ENCODE data around the gene ZIC4. TPM values are rescaled to one million over a fixed set of nuclear protein-coding genes. Genes with fewer than 3 reads are reported as not detected.

ZIC4 gene
- total and polyA plus RNA-seq, 4 donors, result 0.06 TPM; not detected in 3

GRCh38 chr3:147355084-147355752 is 51.1 kb downstream of the ZIC4 start:
- no peak overlapping the region for H3K27ac ChIP-seq (ENCODE audit: low read depth in 1 of 2, low read length in 2 of 2)
- H3K9ac ChIP-seq (ENCODE audit: low read depth in 1 of 2, low read length in 2 of 2), result no peak overlapping the region
- no peak overlapping the region for H3K4me3 ChIP-seq (ENCODE audit: low read depth in 1 of 3, low read length in 3 of 3)
- H3K4me1 ChIP-seq (ENCODE audit: control insufficient read depth in 4 of 4, insufficient read depth in 4 of 4, low read length in 3 of 4), result no peaks in the 10 kb centered on the region
- TF ChIP-seq GABPA (IDR thresholded peaks at IDR 0.05 in 1 of 2, conservative IDR thresholded peaks at IDR 0.05 in 1 of 2) (no peak), ATF3 (IDR thresholded peaks at IDR 0.05) (no peak), FOXA2 (IDR thresholded peaks at IDR 0.05) (no peak), ZBTB33 (IDR thresholded peaks at IDR 0.05) (no peak)
- 7% methylated on average over 18 of the region's 18 CpGs for WGBS
- H3K9me3 ChIP-seq (ENCODE audit: control insufficient read depth in 4 of 4, low read length in 3 of 4), result peaks cover 0 to 4% (median 0%) of the 10 kb centered on the region in 4 donors
- H3K27me3 ChIP-seq (ENCODE audit: control insufficient read depth in 4 of 4, insufficient read depth in 4 of 4, low read length in 3 of 4), result peaks cover 1 to 46% (median 21%) of the 10 kb centered on the region in 4 donors
- no peak for DNase-seq (ENCODE audit: low spot score)
- H3K36me3 ChIP-seq (ENCODE audit: control insufficient read depth in 4 of 4, insufficient read depth in 3 of 4, low read depth in 1 of 4, low read length in 3 of 4), result no peaks in the 10 kb centered on the region

GRCh38 chr3:147354623-147355022 is 51.7 kb downstream of the ZIC4 start:
- 9% methylated on average over 19 of the region's 19 CpGs for WGBS
- no peak overlapping the region for H3K4me3 ChIP-seq (ENCODE audit: low read depth in 1 of 3, low read length in 3 of 3)
- TF ChIP-seq YY1 (IDR thresholded peaks at IDR 0.05), result no peak
- H3K9ac ChIP-seq (ENCODE audit: low read depth in 1 of 2, low read length in 2 of 2), result no peak overlapping the region
- H3K36me3 ChIP-seq (ENCODE audit: control insufficient read depth in 4 of 4, insufficient read depth in 3 of 4, low read depth in 1 of 4, low read length in 3 of 4), result no peaks in the 10 kb centered on the region
- H3K27me3 ChIP-seq (ENCODE audit: control insufficient read depth in 4 of 4, insufficient read depth in 4 of 4, low read length in 3 of 4), result peaks cover 0 to 40% (median 21%) of the 10 kb centered on the region in 4 donors
- H3K27ac ChIP-seq (ENCODE audit: low read depth in 1 of 2, low read length in 2 of 2), result no peak overlapping the region
- no peak for DNase-seq (ENCODE audit: low spot score)
- H3K9me3 ChIP-seq (ENCODE audit: control insufficient read depth in 4 of 4, low read length in 3 of 4), result peaks cover 0 to 4% (median 0%) of the 10 kb centered on the region in 4 donors
- no peaks in the 10 kb centered on the region for H3K4me1 ChIP-seq (ENCODE audit: control insufficient read depth in 4 of 4, insufficient read depth in 4 of 4, low read length in 3 of 4)

GRCh38 chr3:147351301-147351700 is 55.0 kb downstream of the ZIC4 start:
- H3K27me3 ChIP-seq (ENCODE audit: control insufficient read depth in 4 of 4, insufficient read depth in 4 of 4, low read length in 3 of 4), result peaks cover 2 to 14% (median 5%) of the 10 kb centered on the region in 4 donors
- no peaks in the 10 kb centered on the region for H3K36me3 ChIP-seq (ENCODE audit: control insufficient read depth in 4 of 4, insufficient read depth in 3 of 4, low read depth in 1 of 4, low read length in 3 of 4)
- no peak overlapping the region for H3K4me3 ChIP-seq (ENCODE audit: low read depth in 1 of 3, low read length in 3 of 3)
- 49% methylated on average over 2 of the region's 2 CpGs for WGBS
- peaks cover 0 to 2% (median 0%) of the 10 kb centered on the region in 4 donors for H3K9me3 ChIP-seq (ENCODE audit: control insufficient read depth in 4 of 4, low read length in 3 of 4)
- TF ChIP-seq FOXA1 (IDR thresholded peaks at IDR 0.05), result no peak
- TF ChIP-seq HNF4A (conservative IDR thresholded peaks at IDR 0.05), result no peak
- TF ChIP-seq TAF1 (conservative IDR thresholded peaks at IDR 0.05), result no peak
- no peak for TF ChIP-seq HNF4G (IDR thresholded peaks at IDR 0.05)
- TF ChIP-seq RXRA (IDR thresholded peaks at IDR 0.05), result no peak
- TF ChIP-seq FOXA2 (IDR thresholded peaks at IDR 0.05), result no peak
- TF ChIP-seq GABPA (IDR thresholded peaks at IDR 0.05 in 1 of 2, conservative IDR thresholded peaks at IDR 0.05 in 1 of 2), result no peak
- no peak for TF ChIP-seq CTCF (IDR thresholded peaks at IDR 0.05; ENCODE audit: low read depth, low read length, missing input control)
- TF ChIP-seq JUND (IDR thresholded peaks at IDR 0.05), result no peak
- DNase-seq (ENCODE audit: low spot score), result no peak
- H3K27ac ChIP-seq (ENCODE audit: low read depth in 1 of 2, low read length in 2 of 2), result no peak overlapping the region
- H3K4me1 ChIP-seq (ENCODE audit: control insufficient read depth in 4 of 4, insufficient read depth in 4 of 4, low read length in 3 of 4), result no peaks in the 10 kb centered on the region
- H3K9ac ChIP-seq (ENCODE audit: low read depth in 1 of 2, low read length in 2 of 2), result no peak overlapping the region
